Psoas muscle (tissue), 8 donors: ENCODE data around the gene UBAC2. TPM values are rescaled to one million over a fixed set of nuclear protein-coding genes. Genes with fewer than 3 reads are reported as not detected.
"Not testable (repeated sequence)": the region's sequence is repeated elsewhere in the genome, so short reads cannot be mapped to it uniquely, and the experiment has no call there.

Experiments
- ATAC-seq, 4 donors: fragments of 200-7000 bp; cut with Tn5 transposase; one replicate each; pipeline ENCODE4 v1.9.1; 2020; ENCODE audit warnings: moderate library complexity in 3 of 4, mild to moderate bottlenecking in 2 of 4
- DNase-seq, 2 donors: peaks; one replicate each; pipeline ENCODE4 v3.0.0-alpha.2; 2020
- H3K27ac ChIP-seq: fragments of 200-600 bp; one replicate; pipeline ENCODE4 v1.8.0; 2022
- H3K27me3 ChIP-seq, 3 donors: fragments of 200-600 bp in 1 of 3; one replicate each; pipeline versions ENCODE4 v1.6.1 to v1.8.0; 2013 to 2022; ENCODE audit warnings: low read length in 2 of 3, mild to moderate bottlenecking in 2 of 3, moderate library complexity in 1 of 3; ENCODE audit not compliant: insufficient read depth in 3 of 3
- H3K36me3 ChIP-seq, 2 donors: fragments of 200-600 bp in 1 of 2; one replicate each; pipeline versions ENCODE4 v1.6.1 to v1.8.0; 2013 to 2022; ENCODE audit warnings: low read depth in 1 of 2, mild to moderate bottlenecking in 1 of 2, moderate library complexity in 1 of 2; ENCODE audit not compliant: insufficient read depth in 1 of 2
- H3K4me1 ChIP-seq: fragments of 200-600 bp; one replicate; pipeline ENCODE4 v1.8.0; 2022
- H3K4me3 ChIP-seq: fragments of 200-600 bp; one replicate; pipeline ENCODE4 v1.8.0; 2022; ENCODE audit warnings: mild to moderate bottlenecking
- H3K9me3 ChIP-seq: fragments of 200-600 bp; one replicate; pipeline ENCODE4 v1.8.0; 2022
- CTCF ChIP-seq: fragments of 200-600 bp; IDR thresholded peaks from one replicate; pipeline ENCODE4 v1.8.0; 2022; ENCODE audit warnings: antibody characterized with exemption
- WGBS, 3 donors: extraction: QIAGEN DNeasy Blood & Tissue Kit; methylation state at CpG; one replicate each; pipeline versions ENCODE4 v1.1.6 to v1.1.7; 2013; 5-methylcytosine and 5-hydroxymethylcytosine counted together
- intact Hi-C, 2 donors: fragments of 100-400 bp; cut with DNase I; formaldehyde crosslinking; loops; one replicate each; pipeline versions ENCODE4 v1.11.0 to v1.14.2; 2022
- polyA plus RNA-seq, 3 donors: library from polyadenylated mRNA; stranded (reverse); fragments of 200-250 nt; gene quantifications; one replicate each; pipeline ENCODE4 v1.2.3, GENCODE V29; 2013
- total RNA-seq, 4 donors: library from RNA; stranded (reverse); fragmentation: NEBNext Ultra II Directional in 2 of 4; extraction: Animal tissue kit (Norgen Biotek cat#: 25700) in 2 of 4; gene quantifications; one replicate each; pipeline versions ENCODE4 v1.2.1 to v1.2.4, GENCODE V29; 2021 to 2023
- donor health status: healthy with polysubstance abuse.
- donor health status: DM: no; HTN: no; CAD: no; lungs with moderate emphysema.
- donor health status: Bipolar disorder and iron deficiency.
- donor health status: healthy.
- donor health status: DM: yes; HTN: yes; CAD: no.
- donor health status: DM: no; HTN: no; CAD: no.
- donor health status: DM: no; HTN: no; CAD: no.
- donor health status: DM: yes; HTN: yes; CAD: no.

UBAC2 gene
- total and polyA plus RNA-seq, 7 donors: 54.1 to 97.1 (median 71.7) TPM

GRCh38 chr13:99207511-99207910 lies 6.9 kb downstream of the UBAC2 start:
- ATAC-seq (no peak), DNase-seq (no peak)
- H3K27ac ChIP-seq: no peak overlapping the region
- intact Hi-C loops: loop anchor here in 1 of 2 donors (5.0 kb wide), 1 partner anchor 40 kb away; no protein-coding TSS in a partner anchor
- H3K27me3 ChIP-seq: no peaks in the 10 kb centered on the region
- WGBS, 3 donors: 82 to 90% (median 84%) methylated on average over 7 of the region's 7 CpGs
- no peak for TF ChIP-seq CTCF
- peaks cover 20% of the 10 kb centered on the region for H3K4me1 ChIP-seq
- H3K9me3 ChIP-seq: no peaks in the 10 kb centered on the region
- no peak overlapping the region for H3K4me3 ChIP-seq
- H3K36me3 ChIP-seq: peaks cover 0 to 9% of the 10 kb centered on the region in 2 donors

- Histone ChIP-seq H3K9me3 (no peaks in the 10 kb centered on the region), H3K27me3 (no peaks in the 10 kb centered on the region), H3K27ac (no peak overlapping the region), H3K4me3 (no peak overlapping the region), H3K36me3 (peaks cover 0 to 9% of the 10 kb centered on the region in 2 donors), H3K4me1 (peaks cover 16% of the 10 kb centered on the region)
- 79 to 97% (median 84%) methylated on average over 3 of the region's 3 CpGs for WGBS, 3 donors
- no peak for DNase-seq
- intact Hi-C loops: loop anchor here in 1 of 2 donors (5.0 kb wide), 1 partner anchor 39 kb away; no protein-coding TSS in a partner anchor
- TF ChIP-seq CTCF: no peak
- no peak for ATAC-seq
Observed at GRCh38 chr13:99208185-99208584, 7.5 kb downstream of the UBAC2 start.

GRCh38 chr13:99208845-99209527 lies 8.3 kb downstream of the UBAC2 start:
- Histone ChIP-seq H3K4me1 (peaks cover 8% of the 10 kb centered on the region), H3K36me3 (peaks cover 0 to 9% of the 10 kb centered on the region in 2 donors), H3K4me3 (no peak overlapping the region), H3K27me3 (no peaks in the 10 kb centered on the region), H3K27ac (no peak overlapping the region), H3K9me3 (no peaks in the 10 kb centered on the region)
- WGBS, 3 donors: 68 to 83% (median 74%) methylated on average over 8 of the region's 8 CpGs
- peak in 1 of 4 donors; percentile 28 for ATAC-seq
- intact Hi-C loops: loop anchor here in 1 of 2 donors (5.0 kb wide), 1 partner anchor 38 kb away; no protein-coding TSS in a partner anchor
- no peak for TF ChIP-seq CTCF
- no peak for DNase-seq

GRCh38 chr13:99210627-99211026 lies 10.0 kb downstream of the UBAC2 start:
- H3K27me3 ChIP-seq, ATAC-seq, intact Hi-C loops, H3K4me3 ChIP-seq, H3K9me3 ChIP-seq, H3K27ac ChIP-seq, DNase-seq, H3K36me3 ChIP-seq: not testable (repeated sequence)
- H3K4me1 ChIP-seq: peaks cover 13% of the 10 kb centered on the region
- WGBS, 3 donors: 72 to 80% (median 79%) methylated on average over 9 of the region's 9 CpGs

GRCh38 chr13:99211421-99212035 lies 10.9 kb downstream of the UBAC2 start:
- no peak for ATAC-seq
- no peaks in the 10 kb centered on the region for H3K36me3 ChIP-seq
- peaks cover 17% of the 10 kb centered on the region for H3K4me1 ChIP-seq
- H3K9me3 ChIP-seq: no peaks in the 10 kb centered on the region
- TF ChIP-seq CTCF: no peak
- H3K27ac ChIP-seq: no peak overlapping the region
- WGBS, 3 donors: 92 to 99% (median 94%) methylated on average over 5 of the region's 5 CpGs
- H3K27me3 ChIP-seq: no peaks in the 10 kb centered on the region
- intact Hi-C loops: no loop called here
- DNase-seq: no peak
- H3K4me3 ChIP-seq: no peak overlapping the region
